Type B pancreatic cell (in vitro differentiated cells): ENCODE measurements around the gene FBXO45. TPM values are rescaled to one million over a fixed set of nuclear protein-coding genes. Genes with fewer than 3 reads are reported as not detected.

Source experiments
- DNase-seq: peaks from one replicate; pipeline ENCODE4 v3.0.0; 2021; ENCODE audit warnings: mixed read lengths; ENCODE audit not compliant: unreplicated experiment; ENCODE audit errors: extremely low spot score
- H3K27ac Mint-ChIP-seq: 2 replicates; pipeline ENCODE4 v1.8.0; 2021; ENCODE audit warnings: mild to moderate bottlenecking, mixed read lengths
- H3K27me3 Mint-ChIP-seq: 2 replicates; pipeline ENCODE4 v1.8.0; 2021; ENCODE audit warnings: mixed read lengths
- H3K36me3 Mint-ChIP-seq: 2 replicates; pipeline ENCODE4 v1.8.0; 2021; ENCODE audit warnings: mixed read lengths
- H3K4me1 Mint-ChIP-seq: one replicate; pipeline ENCODE4 v1.8.0; 2021; ENCODE audit warnings: mixed read lengths; ENCODE audit not compliant: unreplicated experiment
- H3K4me3 Mint-ChIP-seq: 2 replicates; pipeline ENCODE4 v1.8.0; 2021; ENCODE audit warnings: mild to moderate bottlenecking, mixed read lengths
- H3K9me3 Mint-ChIP-seq: 2 replicates; pipeline ENCODE4 v1.8.0; 2021; ENCODE audit warnings: mixed read lengths
- total RNA-seq: library from RNA; stranded (reverse); gene quantifications from 2 replicates; pipeline ENCODE4 v1.2.1, GENCODE V29; 2021; ENCODE audit warnings: low replicate concordance
- TF ChIP-seq, protein P1 (sequence below): fragments of 200-600 bp; sonication (generic); conservative IDR thresholded peaks from 2 replicates; pipeline ENCODE4 v1.5.0; 2021; ENCODE audit warnings: antibody characterized with exemption, mild to moderate bottlenecking

The FBXO45 gene
- total RNA-seq, 1 donor from 2014 or later: 14.8 TPM

DNA sequence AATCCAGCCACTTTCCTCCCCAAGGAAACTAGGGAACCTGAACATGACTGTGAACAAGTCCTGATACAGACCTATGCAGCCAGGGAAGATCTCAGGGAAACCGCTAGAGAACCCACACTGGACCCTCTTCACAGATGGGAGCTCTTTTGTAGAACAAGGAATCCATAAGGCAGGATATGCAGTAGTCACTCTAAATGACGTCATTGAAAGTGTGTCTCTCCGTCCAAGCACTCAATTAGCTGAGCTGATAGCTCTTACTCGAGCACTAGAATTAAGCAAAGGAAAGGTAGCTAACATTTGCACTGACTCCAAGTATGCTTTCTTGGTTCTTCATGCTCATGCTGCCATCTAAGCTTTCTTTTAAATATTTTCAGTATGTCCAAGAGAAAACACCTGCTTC lies 43.3 kb upstream of the FBXO45 start:
- H3K27me3 Mint-ChIP-seq: peaks cover 8% of the 10 kb centered on the region
- TF ChIP-seq, protein P1, sequence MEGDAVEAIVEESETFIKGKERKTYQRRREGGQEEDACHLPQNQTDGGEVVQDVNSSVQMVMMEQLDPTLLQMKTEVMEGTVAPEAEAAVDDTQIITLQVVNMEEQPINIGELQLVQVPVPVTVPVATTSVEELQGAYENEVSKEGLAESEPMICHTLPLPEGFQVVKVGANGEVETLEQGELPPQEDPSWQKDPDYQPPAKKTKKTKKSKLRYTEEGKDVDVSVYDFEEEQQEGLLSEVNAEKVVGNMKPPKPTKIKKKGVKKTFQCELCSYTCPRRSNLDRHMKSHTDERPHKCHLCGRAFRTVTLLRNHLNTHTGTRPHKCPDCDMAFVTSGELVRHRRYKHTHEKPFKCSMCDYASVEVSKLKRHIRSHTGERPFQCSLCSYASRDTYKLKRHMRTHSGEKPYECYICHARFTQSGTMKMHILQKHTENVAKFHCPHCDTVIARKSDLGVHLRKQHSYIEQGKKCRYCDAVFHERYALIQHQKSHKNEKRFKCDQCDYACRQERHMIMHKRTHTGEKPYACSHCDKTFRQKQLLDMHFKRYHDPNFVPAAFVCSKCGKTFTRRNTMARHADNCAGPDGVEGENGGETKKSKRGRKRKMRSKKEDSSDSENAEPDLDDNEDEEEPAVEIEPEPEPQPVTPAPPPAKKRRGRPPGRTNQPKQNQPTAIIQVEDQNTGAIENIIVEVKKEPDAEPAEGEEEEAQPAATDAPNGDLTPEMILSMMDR: no peak
- H3K4me3 Mint-ChIP-seq: no peak overlapping the region
- H3K9me3 Mint-ChIP-seq: peaks cover 10% of the 10 kb centered on the region
- H3K27ac Mint-ChIP-seq: no peak overlapping the region
- no peak for DNase-seq
- H3K4me1 Mint-ChIP-seq: no peaks in the 10 kb centered on the region
- H3K36me3 Mint-ChIP-seq: peaks cover 5% of the 10 kb centered on the region

DNA sequence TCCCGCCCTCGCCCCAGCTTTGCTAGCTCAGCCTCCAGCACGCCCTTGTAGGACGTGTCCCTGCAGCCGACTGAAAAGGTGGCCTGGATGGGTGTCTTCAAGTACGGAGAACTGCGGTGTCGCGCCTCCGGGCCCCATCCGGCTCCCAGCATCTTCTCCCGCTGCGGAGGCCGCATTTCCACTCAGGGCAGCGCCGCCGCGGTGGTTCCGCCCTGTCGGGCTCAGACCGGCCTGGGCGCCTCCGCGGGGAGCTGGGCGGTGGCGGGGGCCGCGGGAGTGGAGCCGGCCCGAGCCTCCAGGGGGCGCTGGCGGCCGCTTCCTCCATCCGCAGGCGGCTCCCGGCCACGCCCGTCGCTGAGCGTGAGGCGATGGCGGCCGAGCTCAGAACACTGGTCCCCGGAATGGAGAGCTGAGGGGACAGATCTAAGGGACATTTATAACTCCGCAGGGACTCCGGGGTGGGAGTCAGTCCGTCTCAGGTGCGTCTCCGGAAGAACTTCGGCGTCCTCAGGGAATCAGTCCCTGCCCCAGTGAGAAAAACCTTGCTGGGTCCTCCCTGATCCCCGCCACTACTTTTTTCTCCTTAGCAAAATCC lies 39.7 kb upstream of the FBXO45 start:
- H3K27me3 Mint-ChIP-seq: peaks cover 31% of the 10 kb centered on the region
- DNase-seq: peak; percentile 87
- no peak overlapping the region for H3K27ac Mint-ChIP-seq
- H3K9me3 Mint-ChIP-seq: peaks cover 10% of the 10 kb centered on the region
- peak overlapping the region; percentile 41 for H3K4me3 Mint-ChIP-seq
- TF ChIP-seq, protein P1: peak; percentile 89
- no peaks in the 10 kb centered on the region for H3K36me3 Mint-ChIP-seq
- no peaks in the 10 kb centered on the region for H3K4me1 Mint-ChIP-seq

DNA sequence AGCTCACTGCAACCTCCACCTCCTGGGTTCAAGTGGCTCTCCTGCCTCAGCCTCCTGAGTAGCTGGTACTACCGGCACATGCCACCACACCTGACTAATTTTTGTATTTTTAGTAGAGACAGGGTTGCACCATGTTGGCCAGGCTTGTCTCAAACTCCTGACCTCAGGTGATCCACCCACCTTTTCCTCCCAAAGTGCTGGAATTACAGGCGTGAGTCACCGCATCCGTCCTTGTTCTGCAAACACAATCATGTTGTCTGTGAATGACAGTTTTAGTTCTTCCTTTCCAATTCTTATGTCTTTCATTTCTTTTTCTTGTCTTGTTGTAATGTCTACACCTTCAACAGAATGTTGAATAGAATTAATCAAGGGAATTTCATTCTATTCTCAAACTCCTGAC lies 37.0 kb upstream of the FBXO45 start:
- H3K4me3 Mint-ChIP-seq: no peak overlapping the region
- H3K4me1 Mint-ChIP-seq: no peaks in the 10 kb centered on the region
- H3K27me3 Mint-ChIP-seq: peaks cover 35% of the 10 kb centered on the region
- H3K36me3 Mint-ChIP-seq: no peaks in the 10 kb centered on the region
- H3K9me3 Mint-ChIP-seq: peaks cover 10% of the 10 kb centered on the region
- H3K27ac Mint-ChIP-seq: no peak overlapping the region
- DNase-seq: no peak
- TF ChIP-seq, protein P1: no peak

DNA sequence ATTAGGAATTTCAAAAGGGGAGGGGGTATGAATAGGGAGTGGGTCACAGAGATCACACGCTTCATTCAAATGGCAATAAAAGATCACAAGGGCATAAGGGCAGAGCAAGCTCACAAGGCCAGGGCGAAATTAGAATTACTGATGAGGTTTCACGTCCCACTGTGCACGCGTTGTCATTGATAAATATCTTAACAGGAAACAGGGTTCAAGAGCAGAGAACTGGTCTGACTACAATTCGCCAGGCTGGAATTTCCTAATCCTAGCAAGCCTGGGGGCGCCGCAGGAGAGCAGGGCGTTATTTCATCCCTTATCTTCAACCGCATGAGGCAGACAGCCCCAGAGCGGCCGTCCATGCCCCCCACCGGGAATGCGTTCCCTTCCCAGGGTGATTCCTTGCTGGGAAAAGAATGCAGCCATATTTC lies 35.2 kb upstream of the FBXO45 start:
- no peak for DNase-seq
- H3K36me3 Mint-ChIP-seq: no peaks in the 10 kb centered on the region
- peaks cover 35% of the 10 kb centered on the region for H3K27me3 Mint-ChIP-seq
- no peak overlapping the region for H3K4me3 Mint-ChIP-seq
- peaks cover 10% of the 10 kb centered on the region for H3K9me3 Mint-ChIP-seq
- TF ChIP-seq, protein P1: no peak
- H3K27ac Mint-ChIP-seq: no peak overlapping the region
- no peaks in the 10 kb centered on the region for H3K4me1 Mint-ChIP-seq

DNA sequence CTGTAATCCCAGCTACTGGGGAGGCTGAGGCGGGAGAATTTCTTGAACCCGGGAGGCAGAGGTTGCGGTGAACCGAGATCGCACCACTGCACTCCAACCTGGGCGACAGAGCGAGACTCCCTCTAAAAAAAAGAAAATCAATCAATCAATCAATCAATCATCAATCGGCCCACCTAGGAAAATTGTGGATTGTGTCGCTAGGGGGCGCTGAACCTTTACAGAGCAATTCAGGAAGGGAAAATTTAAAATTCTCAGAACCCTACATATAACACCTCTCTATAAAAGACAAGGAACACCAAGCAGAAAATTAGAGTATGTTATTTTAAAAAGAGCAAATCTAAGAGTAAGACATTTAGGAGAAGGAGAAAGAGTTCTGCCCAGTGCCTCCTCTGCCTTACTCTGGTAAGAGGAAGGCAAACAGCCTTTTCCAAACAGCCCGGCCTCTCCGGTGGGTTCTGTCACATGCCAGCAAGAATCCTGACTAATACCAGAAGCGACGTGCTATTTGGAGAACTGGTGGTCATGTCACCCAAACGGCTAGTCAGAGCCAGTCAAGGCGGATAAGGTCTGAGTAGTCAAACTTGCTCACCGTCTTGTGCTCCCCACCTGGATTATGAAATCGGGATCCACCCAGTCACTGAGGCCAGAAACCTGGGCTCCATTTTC lies 31.0 kb upstream of the FBXO45 start:
- peaks cover 21% of the 10 kb centered on the region for H3K27me3 Mint-ChIP-seq
- TF ChIP-seq, protein P1: peak; percentile 84
- DNase-seq: no peak
- no peak overlapping the region for H3K4me3 Mint-ChIP-seq
- H3K27ac Mint-ChIP-seq: no peak overlapping the region
- no peaks in the 10 kb centered on the region for H3K4me1 Mint-ChIP-seq
- no peaks in the 10 kb centered on the region for H3K9me3 Mint-ChIP-seq
- H3K36me3 Mint-ChIP-seq: no peaks in the 10 kb centered on the region
